HG03139 (cell line): Measurements from ENCODE around the gene ALG9.
"Not testable (repeated sequence)": the region's sequence is repeated elsewhere in the genome, so short reads cannot be mapped to it uniquely, and the experiment has no call there.

Source experiments
- ATAC-seq: cut with Tn5 transposase; IDR thresholded peaks from one replicate; pipeline ENCODE4 v1.9.1; 2021; ENCODE audit not compliant: unreplicated experiment

The ALG9 gene

GRCh38 chr11:111801135-111801534, 70.2 kb downstream of the ALG9 start:
- ATAC-seq: no peak

- ATAC-seq: no peak
Observed at GRCh38 chr11:111798279-111798678, 73.1 kb downstream of the ALG9 start.

GRCh38 chr11:111797145-111797581, 74.2 kb downstream of the ALG9 start:
- ATAC-seq: no peak

- ATAC-seq: no peak
Observed at GRCh38 chr11:111796696-111797095, 74.7 kb downstream of the ALG9 start.

- ATAC-seq: no peak
Observed at GRCh38 chr11:111795334-111795985, 75.9 kb downstream of the ALG9 start.

- ATAC-seq: no peak
Observed at GRCh38 chr11:111793863-111794262, 77.5 kb downstream of the ALG9 start.

GRCh38 chr11:111792955-111793500, 78.4 kb downstream of the ALG9 start:
- ATAC-seq: no peak

GRCh38 chr11:111792314-111792713, 79.1 kb downstream of the ALG9 start:
- no peak for ATAC-seq

- ATAC-seq: no peak
Observed at GRCh38 chr11:111788464-111788863, 82.9 kb downstream of the ALG9 start.

- no peak for ATAC-seq
Observed at GRCh38 chr11:111788051-111788450, 83.3 kb downstream of the ALG9 start.

GRCh38 chr11:111785886-111786412, 85.4 kb downstream of the ALG9 start:
- ATAC-seq: no peak

- ATAC-seq: no peak
Observed at GRCh38 chr11:111785076-111785475, 86.3 kb downstream of the ALG9 start.

GRCh38 chr11:111784311-111784710, 87.1 kb downstream of the ALG9 start:
- not testable (repeated sequence) for ATAC-seq

GRCh38 chr11:111782109-111782741, 89.2 kb downstream of the ALG9 start:
- no peak for ATAC-seq

- ATAC-seq: no peak
Observed at GRCh38 chr11:111779118-111779517, 92.3 kb downstream of the ALG9 start.

GRCh38 chr11:111778047-111778558, 93.3 kb downstream of the ALG9 start:
- ATAC-seq: no peak

- no peak for ATAC-seq
Observed at GRCh38 chr11:111777094-111778046, 94.0 kb downstream of the ALG9 start.

GRCh38 chr11:111776398-111777093, 94.8 kb downstream of the ALG9 start:
- peak; percentile 91 for ATAC-seq

GRCh38 chr11:111774955-111775710, 96.2 kb downstream of the ALG9 start:
- no peak for ATAC-seq

- ATAC-seq: no peak
Observed at GRCh38 chr11:111772535-111772934, 98.8 kb downstream of the ALG9 start.
